Mesendoderm (in vitro differentiated cells): ENCODE measurements around the gene MAP2K1.
"Not testable (repeated sequence)": the region's sequence is repeated elsewhere in the genome, so short reads cannot be mapped to it uniquely, and the experiment has no call there.

Source experiments
- DNase-seq: peaks from one replicate; pipeline ENCODE4 v3.0.0; 2013
- H2AK5ac ChIP-seq: 2 replicates; pipeline ENCODE4 v1.6.1; 2013; ENCODE audit warnings: low read length, inconsistent platforms
- H2BK120ac ChIP-seq: 2 replicates; pipeline ENCODE4 v1.6.1; 2013; ENCODE audit warnings: low read depth, mild to moderate bottlenecking, low read length, moderate library complexity, mixed read lengths
- H2BK15ac ChIP-seq: replicated peaks from 2 replicates; pipeline ENCODE4 v1.6.1; 2013; ENCODE audit warnings: low read depth, mild to moderate bottlenecking, moderate library complexity
- H2BK5ac ChIP-seq: 2 replicates; pipeline ENCODE4 v1.6.1; 2013; ENCODE audit warnings: low read length, inconsistent platforms
- H3K18ac ChIP-seq: 2 replicates; pipeline ENCODE4 v1.6.1; 2013; ENCODE audit warnings: mild to moderate bottlenecking, low read length, mixed read lengths
- H3K23ac ChIP-seq: one replicate; pipeline ENCODE4 v1.6.1; 2013; ENCODE audit warnings: low read length
- H3K27ac ChIP-seq: 2 replicates; pipeline ENCODE4 v1.5.1; 2013; ENCODE audit warnings: low read depth, mild to moderate bottlenecking, inconsistent platforms, low read length, moderate library complexity
- H3K27me3 ChIP-seq: 2 replicates; pipeline ENCODE4 v1.6.1; 2013; ENCODE audit warnings: low read length, control low read depth, mild to moderate bottlenecking, inconsistent platforms; ENCODE audit not compliant: insufficient read depth, poor library complexity
- H3K36me3 ChIP-seq: 2 replicates; pipeline ENCODE4 v1.6.1; 2013; ENCODE audit warnings: low read length, inconsistent platforms; ENCODE audit not compliant: control insufficient read depth, insufficient read depth
- H3K4ac ChIP-seq: one replicate; pipeline ENCODE4 v1.6.1; 2013; ENCODE audit warnings: low read depth, mild to moderate bottlenecking, low read length, moderate library complexity
- H3K4me1 ChIP-seq: 2 replicates; pipeline ENCODE4 v1.6.1; 2013; ENCODE audit warnings: low read depth, low read length, inconsistent platforms; ENCODE audit not compliant: control insufficient read depth
- H3K4me2 ChIP-seq: 2 replicates; pipeline ENCODE4 v1.6.1; 2013; ENCODE audit warnings: low read length
- H3K4me3 ChIP-seq: 2 replicates; pipeline ENCODE4 v1.5.1; 2013; ENCODE audit warnings: mild to moderate bottlenecking, low read length
- H3K56ac ChIP-seq: one replicate; pipeline ENCODE4 v1.6.1; 2013; ENCODE audit warnings: low read length
- H3K79me1 ChIP-seq: 2 replicates; pipeline ENCODE4 v1.6.1; 2013; ENCODE audit warnings: low read length, inconsistent platforms
- H3K79me2 ChIP-seq: 2 replicates; pipeline ENCODE4 v1.6.1; 2013; ENCODE audit warnings: mild to moderate bottlenecking, low read length; ENCODE audit not compliant: control insufficient read depth, insufficient read depth
- H3K9ac ChIP-seq: 2 replicates; pipeline ENCODE4 v1.6.1; 2013; ENCODE audit warnings: low read length, inconsistent platforms
- H4K5ac ChIP-seq: one replicate; pipeline ENCODE4 v1.6.1; 2013; ENCODE audit warnings: low read length
- H4K8ac ChIP-seq: one replicate; pipeline ENCODE4 v1.6.1; 2013; ENCODE audit warnings: low read depth, mild to moderate bottlenecking, control low read depth, low read length, moderate library complexity
- WGBS: extraction: QIAGEN DNeasy Blood & Tissue Kit; methylation state at CpG from one replicate; pipeline ENCODE4 v1.1.7; 2013; ENCODE audit warnings: low lambda C conversion rate, missing lambda C conversion rate; ENCODE audit not compliant: insufficient coverage; ENCODE audit errors: extremely low coverage; 5-methylcytosine and 5-hydroxymethylcytosine counted together

MAP2K1 gene

GRCh38 chr15:66454143-66454542 is 67.4 kb downstream of the MAP2K1 start:
- H3K4ac ChIP-seq, result no peak overlapping the region
- no peak overlapping the region for H3K23ac ChIP-seq
- H3K27ac ChIP-seq, result no peak overlapping the region
- H3K27me3 ChIP-seq, result no peaks in the 10 kb centered on the region
- H4K5ac ChIP-seq, result no peak overlapping the region
- no peak overlapping the region for H2BK5ac ChIP-seq
- no peak overlapping the region for H2BK15ac ChIP-seq
- H3K18ac ChIP-seq, result no peak overlapping the region
- no peak overlapping the region for H2AK5ac ChIP-seq
- H3K9ac ChIP-seq, result no peak overlapping the region
- WGBS, result no CpG with 5 or more reads among the region's 2 CpGs
- H3K4me1 ChIP-seq, result no peaks in the 10 kb centered on the region
- no peak for DNase-seq
- H3K36me3 ChIP-seq, result no peaks in the 10 kb centered on the region
- H3K4me2 ChIP-seq, result no peak overlapping the region
- H2BK120ac ChIP-seq, result no peak overlapping the region
- peaks cover 2% of the 10 kb centered on the region for H3K79me1 ChIP-seq
- H3K56ac ChIP-seq, result no peak overlapping the region
- H4K8ac ChIP-seq, result no peak overlapping the region
- H3K79me2 ChIP-seq, result no peaks in the 10 kb centered on the region
- H3K4me3 ChIP-seq, result no peak overlapping the region

- Histone ChIP-seq H3K79me2 (no peaks in the 10 kb centered on the region), H3K4ac (no peak overlapping the region), H3K4me2 (no peak overlapping the region), H3K79me1 (peaks cover 3% of the 10 kb centered on the region), H3K36me3 (no peaks in the 10 kb centered on the region), H3K9ac (no peak overlapping the region), H2BK15ac (no peak overlapping the region), H3K4me3 (no peak overlapping the region), H2BK5ac (no peak overlapping the region), H3K56ac (no peak overlapping the region), H2BK120ac (no peak overlapping the region), H4K5ac (no peak overlapping the region), H3K18ac (no peak overlapping the region), H2AK5ac (no peak overlapping the region), H3K23ac (no peak overlapping the region), H4K8ac (no peak overlapping the region), H3K4me1 (peaks cover 2% of the 10 kb centered on the region), H3K27me3 (no peaks in the 10 kb centered on the region), H3K27ac (no peak overlapping the region)
- no CpG with 5 or more reads among the region's 3 CpGs for WGBS
- DNase-seq, result no peak
These were observed 69.5 kb downstream of the MAP2K1 start for GRCh38 chr15:66456211-66456610.

- Histone ChIP-seq H3K23ac (no peak overlapping the region), H3K36me3 (no peaks in the 10 kb centered on the region), H3K79me2 (no peaks in the 10 kb centered on the region), H4K8ac (no peak overlapping the region), H3K27me3 (no peaks in the 10 kb centered on the region), H3K79me1 (peaks cover 3% of the 10 kb centered on the region), H3K56ac (no peak overlapping the region), H3K18ac (no peak overlapping the region), H3K4ac (no peak overlapping the region), H2BK5ac (no peak overlapping the region), H4K5ac (no peak overlapping the region), H2BK120ac (no peak overlapping the region), H3K27ac (no peak overlapping the region), H3K4me3 (no peak overlapping the region), H3K4me1 (peaks cover 12% of the 10 kb centered on the region), H3K9ac (no peak overlapping the region), H3K4me2 (no peak overlapping the region), H2BK15ac (no peak overlapping the region), H2AK5ac (peak overlapping the region; percentile 43)
- WGBS, result no CpG with 5 or more reads among the region's 3 CpGs
- peak; percentile 52 for DNase-seq
These were observed 73.3 kb downstream of the MAP2K1 start for GRCh38 chr15:66459818-66460615.

DNA sequence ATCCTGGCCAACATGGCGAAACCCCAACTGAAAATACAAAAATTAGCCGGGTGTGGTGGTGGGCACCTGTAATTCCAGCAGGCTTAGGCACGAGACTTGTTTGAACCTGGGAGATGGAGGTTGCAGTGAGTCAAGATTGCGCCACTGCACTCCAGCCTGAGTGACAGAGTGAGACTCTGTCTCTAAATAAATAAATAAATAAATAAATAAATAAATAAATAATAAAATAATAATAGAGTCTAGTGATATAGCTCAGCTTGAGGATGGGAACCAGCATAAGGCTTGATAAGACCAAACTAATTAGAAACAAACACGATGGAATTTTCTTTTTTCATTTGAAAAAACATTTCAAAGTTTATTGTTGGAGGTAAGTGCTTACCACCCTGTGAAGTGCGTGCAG is 74.6 kb downstream of the MAP2K1 start:
- not testable (repeated sequence) for H4K5ac ChIP-seq, H2AK5ac ChIP-seq, H2BK5ac ChIP-seq, H2BK120ac ChIP-seq, H3K27me3 ChIP-seq, H4K8ac ChIP-seq, H3K79me1 ChIP-seq, H3K4me2 ChIP-seq, H3K4me3 ChIP-seq, H3K36me3 ChIP-seq, DNase-seq, H3K27ac ChIP-seq, H3K23ac ChIP-seq, H3K9ac ChIP-seq, H3K79me2 ChIP-seq
- peak overlapping the region; percentile 30 for H3K18ac ChIP-seq
- WGBS, result no CpG with 5 or more reads among the region's 6 CpGs
- peak overlapping the region; percentile 59 for H2BK15ac ChIP-seq
- peak overlapping the region; percentile 30 for H3K56ac ChIP-seq
- H3K4me1 ChIP-seq, result peaks cover 12% of the 10 kb centered on the region
- H3K4ac ChIP-seq, result peak overlapping the region; percentile 64

DNA sequence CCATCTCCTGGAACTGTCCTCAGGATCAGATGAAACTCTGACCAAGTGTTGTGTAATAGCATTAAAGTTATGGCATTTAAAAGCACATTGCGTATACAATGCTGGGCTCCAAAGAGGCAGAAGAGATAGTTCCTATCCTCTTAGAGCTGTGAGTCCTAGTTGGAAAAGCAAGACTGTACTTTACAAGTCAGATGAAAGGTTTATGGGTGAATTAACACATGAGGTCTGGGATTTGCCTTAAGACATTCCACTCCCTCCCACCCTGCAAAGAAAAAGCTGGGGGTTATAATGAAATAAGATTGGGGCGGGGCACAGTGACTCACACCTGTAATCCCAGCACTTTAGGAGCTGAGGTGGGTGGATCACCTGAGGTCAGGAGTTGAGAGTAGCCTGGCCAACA is 75.2 kb downstream of the MAP2K1 start:
- no peak overlapping the region for H2AK5ac ChIP-seq
- no peak overlapping the region for H4K8ac ChIP-seq
- H3K4me1 ChIP-seq, result peaks cover 12% of the 10 kb centered on the region
- H2BK120ac ChIP-seq, result no peak overlapping the region
- no peak overlapping the region for H2BK15ac ChIP-seq
- no peak overlapping the region for H3K56ac ChIP-seq
- no peak overlapping the region for H4K5ac ChIP-seq
- no peaks in the 10 kb centered on the region for H3K36me3 ChIP-seq
- peak overlapping the region; percentile 30 for H3K18ac ChIP-seq
- no peak overlapping the region for H3K27ac ChIP-seq
- no peaks in the 10 kb centered on the region for H3K27me3 ChIP-seq
- H3K4ac ChIP-seq, result no peak overlapping the region
- H3K9ac ChIP-seq, result no peak overlapping the region
- H3K79me1 ChIP-seq, result peaks cover 3% of the 10 kb centered on the region
- no peaks in the 10 kb centered on the region for H3K79me2 ChIP-seq
- H3K4me2 ChIP-seq, result no peak overlapping the region
- no peak overlapping the region for H3K4me3 ChIP-seq
- WGBS, result no CpG with 5 or more reads among the region's 2 CpGs
- H3K23ac ChIP-seq, result no peak overlapping the region
- no peak for DNase-seq
- peak overlapping the region; percentile 2 for H2BK5ac ChIP-seq

DNA sequence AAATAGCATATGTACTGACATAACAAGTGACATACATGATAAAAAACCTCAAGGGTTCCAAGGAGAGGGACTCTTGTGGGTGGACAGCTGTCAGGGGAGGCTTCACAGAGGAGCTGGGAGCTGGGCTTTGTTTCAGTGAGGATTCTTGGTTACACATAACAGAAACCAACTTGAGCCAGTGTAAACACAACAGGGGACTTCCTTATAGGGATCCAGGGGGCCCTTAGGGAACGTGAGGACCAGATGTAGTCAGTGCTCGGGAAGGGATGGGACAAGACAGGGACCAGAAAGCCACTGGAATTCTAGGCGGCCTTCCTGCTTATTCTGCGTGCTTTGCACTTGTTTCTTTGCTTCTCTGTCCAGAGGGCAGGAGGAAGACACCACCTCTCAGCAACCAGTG is 75.9 kb downstream of the MAP2K1 start:
- Histone ChIP-seq H3K4me1 (peaks cover 12% of the 10 kb centered on the region), H4K5ac (peak overlapping the region; percentile 10), H3K9ac (peak overlapping the region; percentile 32), H2AK5ac (peak overlapping the region; percentile 63), H3K4me3 (no peak overlapping the region), H2BK120ac (no peak overlapping the region), H3K36me3 (no peaks in the 10 kb centered on the region), H3K79me2 (no peaks in the 10 kb centered on the region), H3K56ac (peak overlapping the region; percentile 79), H3K4me2 (no peak overlapping the region), H3K79me1 (peaks cover 3% of the 10 kb centered on the region), H3K27ac (peak overlapping the region; percentile 85), H2BK5ac (peak overlapping the region; percentile 44), H2BK15ac (no peak overlapping the region), H4K8ac (no peak overlapping the region), H3K23ac (peak overlapping the region; percentile 83), H3K18ac (peak overlapping the region; percentile 24), H3K27me3 (no peaks in the 10 kb centered on the region), H3K4ac (no peak overlapping the region)
- no CpG with 5 or more reads among the region's 4 CpGs for WGBS
- DNase-seq, result peak; percentile 55
